HepG2 (cell line): ENCODE results near the gene SLC13A3. TPM values are rescaled to one million over a fixed set of nuclear protein-coding genes. Genes with fewer than 3 reads are reported as not detected.

Source experiments
- ATF7 ChIP-seq, 2 experiments: fragments of 450-650 bp in 1 of 2; sonication (generic) in 1 of 2; formaldehyde crosslinking in 1 of 2; IDR thresholded peaks; 2 replicates each; pipeline versions ENCODE4 v1.4.0 to v1.6.1; 2016 to 2020; ENCODE audit warnings: antibody characterized with exemption in 1 of 2, mild to moderate bottlenecking in 1 of 2, missing genetic modification reagents in 1 of 2
- ELF4 ChIP-seq: sonication (generic); formaldehyde crosslinking; IDR thresholded peaks from 2 replicates; pipeline ENCODE4 v1.5.0; 2020; ENCODE audit warnings: missing genetic modification reagents, mild to moderate bottlenecking, moderate library complexity, borderline replicate concordance
- HOXA7 ChIP-seq: sonication (generic); formaldehyde crosslinking; IDR thresholded peaks from 2 replicates; pipeline ENCODE4 v1.8.1; 2022; ENCODE audit warnings: mild to moderate bottlenecking, missing genetic modification reagents, moderate library complexity
- NFKB2 ChIP-seq: sonication (generic); formaldehyde crosslinking; IDR thresholded peaks from 2 replicates; pipeline ENCODE4 v1.4.0; 2020; ENCODE audit warnings: missing genetic modification reagents, borderline replicate concordance
- PHF21A ChIP-seq: sonication (generic); formaldehyde crosslinking; IDR thresholded peaks from 2 replicates; pipeline ENCODE4 v1.5.0; 2020; ENCODE audit warnings: mild to moderate bottlenecking, missing genetic modification reagents
- RAD51 ChIP-seq: fragments of 450-650 bp; IDR thresholded peaks from 2 replicates; pipeline ENCODE4 v1.6.1; 2016; ENCODE audit warnings: borderline replicate concordance
- SAP130 ChIP-seq: IDR thresholded peaks from 2 replicates; pipeline ENCODE4 v1.6.1; 2016; ENCODE audit warnings: low read depth
- ZNF235 ChIP-seq: sonication (generic); formaldehyde crosslinking; IDR thresholded peaks from 2 replicates; pipeline ENCODE4 v1.8.1; 2023; ENCODE audit warnings: mild to moderate bottlenecking, missing genetic modification reagents, borderline replicate concordance
- ZNF292 ChIP-seq: sonication (generic); formaldehyde crosslinking; IDR thresholded peaks from 2 replicates; pipeline ENCODE4 v1.8.1; 2022; ENCODE audit warnings: mild to moderate bottlenecking, low read depth, missing genetic modification reagents, borderline replicate concordance
- ZNF354B ChIP-seq: sonication (generic); formaldehyde crosslinking; IDR thresholded peaks from 2 replicates; pipeline ENCODE4 v1.8.0; 2022; ENCODE audit warnings: mild to moderate bottlenecking, missing genetic modification reagents
- ZNF567 ChIP-seq: sonication (generic); formaldehyde crosslinking; IDR thresholded peaks from 2 replicates; pipeline ENCODE4 v1.8.1; 2023; ENCODE audit warnings: mild to moderate bottlenecking, missing genetic modification reagents, borderline replicate concordance
- ZNF776 ChIP-seq: sonication (generic); formaldehyde crosslinking; IDR thresholded peaks from 2 replicates; pipeline ENCODE4 v1.4.0; 2020; ENCODE audit warnings: mild to moderate bottlenecking, missing genetic modification reagents
- ZNF780A ChIP-seq: sonication (generic); formaldehyde crosslinking; IDR thresholded peaks from 2 replicates; pipeline ENCODE4 v1.8.0; 2022; ENCODE audit warnings: mild to moderate bottlenecking, missing genetic modification reagents, moderate library complexity
- ZNF782 ChIP-seq: sonication (generic); formaldehyde crosslinking; IDR thresholded peaks from 2 replicates; pipeline ENCODE4 v1.4.0; 2020; ENCODE audit warnings: missing genetic modification reagents, mild to moderate bottlenecking, borderline replicate concordance
- ZNF891 ChIP-seq: sonication (generic); formaldehyde crosslinking; IDR thresholded peaks from 2 replicates; pipeline ENCODE4 v1.5.0; 2020; ENCODE audit warnings: mild to moderate bottlenecking, missing genetic modification reagents
- ZSCAN25 ChIP-seq: sonication (generic); formaldehyde crosslinking; IDR thresholded peaks from 2 replicates; pipeline ENCODE4 v1.8.0; 2022; ENCODE audit warnings: mild to moderate bottlenecking, missing genetic modification reagents
- polyA plus RNA-seq, 8 experiments: library from polyadenylated mRNA; depleted of rRNA in 3 of 8; stranded (reverse) in 7 of 8; unstranded in 1 of 8; fragments of >200 nt; fragmentation: Illumina TruSeq in 4 of 8; extraction: Trizol in 4 of 8; gene quantifications; 2 replicates each; pipeline versions ENCODE4 v1.2.1 to v1.2.3, GENCODE V29; 2011 to 2016; ENCODE audit warnings: low read depth in 4 of 8, missing spikeins in 1 of 8, mixed read lengths in 1 of 8; ENCODE audit not compliant: insufficient read depth in 1 of 8
- total RNA-seq, 5 experiments: library from RNA; depleted of rRNA; stranded (reverse); fragments of >200 nt; fragmentation: Illumina TruSeq; extraction: Trizol; gene quantifications; 2 replicates each; pipeline ENCODE4 v1.2.3, GENCODE V29; 2016; ENCODE audit warnings: low read depth in 1 of 5
- TF ChIP-seq, protein P1 (sequence below): sonication (generic); formaldehyde crosslinking; IDR thresholded peaks from 2 replicates; pipeline ENCODE4 v1.5.1; 2020; ENCODE audit warnings: mild to moderate bottlenecking, missing genetic modification reagents, moderate library complexity
- TF ChIP-seq, protein P2 (sequence below): sonication (generic); formaldehyde crosslinking; IDR thresholded peaks from 2 replicates; pipeline ENCODE4 v1.4.0; 2020; ENCODE audit warnings: mild to moderate bottlenecking, low read depth, missing genetic modification reagents
- TF ChIP-seq, protein P3 (sequence below): sonication (generic); formaldehyde crosslinking; IDR thresholded peaks from 2 replicates; pipeline ENCODE4 v1.8.1; 2023; ENCODE audit warnings: missing genetic modification reagents, inconsistent platforms, borderline replicate concordance
- TF ChIP-seq, protein P4 (sequence below): IDR thresholded peaks from 2 replicates; pipeline ENCODE4 v1.6.1; 2016; ENCODE audit warnings: missing genetic modification reagents, missing compliant biosample characterization
- TF ChIP-seq, protein P5 (sequence below): sonication (generic); formaldehyde crosslinking; IDR thresholded peaks from 2 replicates; pipeline ENCODE4 v1.4.0; 2020; ENCODE audit warnings: missing genetic modification reagents

SLC13A3 gene
- total and polyA plus RNA-seq, 2 of the 13 experiments (the other 11 are each of a cell fraction or from before 2014, with no cell fraction given) = 66.5 to 76.0 TPM

DNA sequence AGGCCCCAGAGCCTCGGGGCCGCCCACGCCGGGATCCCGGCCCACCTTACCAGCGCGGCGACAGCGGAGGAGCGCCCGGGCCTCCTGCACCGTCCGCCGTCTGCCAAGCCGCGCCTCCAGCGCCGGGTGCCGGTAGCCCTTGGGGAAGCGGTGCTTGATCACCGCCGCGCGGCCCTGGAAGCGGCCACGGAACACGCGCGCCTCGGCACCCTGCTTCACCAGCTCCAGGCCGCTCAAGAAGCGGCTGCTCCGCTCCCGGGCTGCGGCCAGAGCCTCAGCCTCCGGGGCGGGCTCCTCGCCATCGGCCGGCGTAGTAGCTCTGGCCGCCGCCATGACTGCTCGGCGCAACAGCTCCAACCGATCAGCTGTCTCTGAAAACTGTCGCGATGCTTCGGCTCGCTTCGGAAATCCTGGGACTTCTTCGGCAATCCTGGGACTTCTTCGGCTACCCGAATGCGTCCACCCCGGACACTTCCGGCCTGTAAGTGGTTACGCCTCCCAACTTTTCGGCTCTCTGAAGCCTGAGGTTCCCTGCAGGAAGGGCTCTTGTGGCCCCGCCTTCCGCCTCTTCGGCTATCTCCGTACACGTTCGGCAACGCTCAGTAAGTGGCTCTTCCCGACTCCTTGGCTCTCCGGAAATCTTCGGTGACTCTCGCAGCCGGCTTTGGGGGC lies 38.0 kb upstream of the SLC13A3 start, which contains the start of gene TP53RK (continued):
- TF ChIP-seq, protein P1, sequence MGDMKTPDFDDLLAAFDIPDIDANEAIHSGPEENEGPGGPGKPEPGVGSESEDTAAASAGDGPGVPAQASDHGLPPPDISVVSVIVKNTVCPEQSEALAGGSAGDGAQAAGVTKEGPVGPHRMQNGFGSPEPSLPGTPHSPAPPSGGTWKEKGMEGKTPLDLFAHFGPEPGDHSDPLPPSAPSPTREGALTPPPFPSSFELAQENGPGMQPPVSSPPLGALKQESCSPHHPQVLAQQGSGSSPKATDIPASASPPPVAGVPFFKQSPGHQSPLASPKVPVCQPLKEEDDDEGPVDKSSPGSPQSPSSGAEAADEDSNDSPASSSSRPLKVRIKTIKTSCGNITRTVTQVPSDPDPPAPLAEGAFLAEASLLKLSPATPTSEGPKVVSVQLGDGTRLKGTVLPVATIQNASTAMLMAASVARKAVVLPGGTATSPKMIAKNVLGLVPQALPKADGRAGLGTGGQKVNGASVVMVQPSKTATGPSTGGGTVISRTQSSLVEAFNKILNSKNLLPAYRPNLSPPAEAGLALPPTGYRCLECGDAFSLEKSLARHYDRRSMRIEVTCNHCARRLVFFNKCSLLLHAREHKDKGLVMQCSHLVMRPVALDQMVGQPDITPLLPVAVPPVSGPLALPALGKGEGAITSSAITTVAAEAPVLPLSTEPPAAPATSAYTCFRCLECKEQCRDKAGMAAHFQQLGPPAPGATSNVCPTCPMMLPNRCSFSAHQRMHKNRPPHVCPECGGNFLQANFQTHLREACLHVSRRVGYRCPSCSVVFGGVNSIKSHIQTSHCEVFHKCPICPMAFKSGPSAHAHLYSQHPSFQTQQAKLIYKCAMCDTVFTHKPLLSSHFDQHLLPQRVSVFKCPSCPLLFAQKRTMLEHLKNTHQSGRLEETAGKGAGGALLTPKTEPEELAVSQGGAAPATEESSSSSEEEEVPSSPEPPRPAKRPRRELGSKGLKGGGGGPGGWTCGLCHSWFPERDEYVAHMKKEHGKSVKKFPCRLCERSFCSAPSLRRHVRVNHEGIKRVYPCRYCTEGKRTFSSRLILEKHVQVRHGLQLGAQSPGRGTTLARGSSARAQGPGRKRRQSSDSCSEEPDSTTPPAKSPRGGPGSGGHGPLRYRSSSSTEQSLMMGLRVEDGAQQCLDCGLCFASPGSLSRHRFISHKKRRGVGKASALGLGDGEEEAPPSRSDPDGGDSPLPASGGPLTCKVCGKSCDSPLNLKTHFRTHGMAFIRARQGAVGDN (CRISPR knock-in tag) = peak; percentile 99
- peak; percentile 91 for TF ChIP-seq ZNF235 (CRISPR knock-in tag)
- TF ChIP-seq, protein P2, sequence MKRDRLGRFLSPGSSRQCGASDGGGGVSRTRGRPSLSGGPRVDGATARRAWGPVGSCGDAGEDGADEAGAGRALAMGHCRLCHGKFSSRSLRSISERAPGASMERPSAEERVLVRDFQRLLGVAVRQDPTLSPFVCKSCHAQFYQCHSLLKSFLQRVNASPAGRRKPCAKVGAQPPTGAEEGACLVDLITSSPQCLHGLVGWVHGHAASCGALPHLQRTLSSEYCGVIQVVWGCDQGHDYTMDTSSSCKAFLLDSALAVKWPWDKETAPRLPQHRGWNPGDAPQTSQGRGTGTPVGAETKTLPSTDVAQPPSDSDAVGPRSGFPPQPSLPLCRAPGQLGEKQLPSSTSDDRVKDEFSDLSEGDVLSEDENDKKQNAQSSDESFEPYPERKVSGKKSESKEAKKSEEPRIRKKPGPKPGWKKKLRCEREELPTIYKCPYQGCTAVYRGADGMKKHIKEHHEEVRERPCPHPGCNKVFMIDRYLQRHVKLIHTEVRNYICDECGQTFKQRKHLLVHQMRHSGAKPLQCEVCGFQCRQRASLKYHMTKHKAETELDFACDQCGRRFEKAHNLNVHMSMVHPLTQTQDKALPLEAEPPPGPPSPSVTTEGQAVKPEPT (CRISPR knock-in tag) = no peak
- peak; percentile 92 for TF ChIP-seq ZNF891 (CRISPR knock-in tag)
- TF ChIP-seq SAP130 (CRISPR knock-in tag) = peak; percentile 92
- TF ChIP-seq, protein P3, sequence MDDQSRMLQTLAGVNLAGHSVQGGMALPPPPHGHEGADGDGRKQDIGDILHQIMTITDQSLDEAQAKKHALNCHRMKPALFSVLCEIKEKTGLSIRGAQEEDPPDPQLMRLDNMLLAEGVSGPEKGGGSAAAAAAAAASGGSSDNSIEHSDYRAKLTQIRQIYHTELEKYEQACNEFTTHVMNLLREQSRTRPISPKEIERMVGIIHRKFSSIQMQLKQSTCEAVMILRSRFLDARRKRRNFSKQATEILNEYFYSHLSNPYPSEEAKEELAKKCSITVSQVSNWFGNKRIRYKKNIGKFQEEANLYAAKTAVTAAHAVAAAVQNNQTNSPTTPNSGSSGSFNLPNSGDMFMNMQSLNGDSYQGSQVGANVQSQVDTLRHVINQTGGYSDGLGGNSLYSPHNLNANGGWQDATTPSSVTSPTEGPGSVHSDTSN = peak; percentile 86; the same call in 1 of the 2 replicates
- TF ChIP-seq HOXA7 (CRISPR knock-in tag) = no peak
- no peak for TF ChIP-seq ZNF354B (CRISPR knock-in tag)
- peak; percentile 75; the same call in 1 of the 2 replicates for TF ChIP-seq ZNF567
- peak; percentile 81; the same call in 1 of the 2 replicates for TF ChIP-seq ZNF782
- peak; percentile 87 for TF ChIP-seq ZSCAN25
- no peak for TF ChIP-seq ATF7 (IDR thresholded peaks at IDR 0.05)
- TF ChIP-seq ATF7 (CRISPR knock-in tag; IDR thresholded peaks at IDR 0.05) = no peak; the same call in 1 of the 2 replicates
- TF ChIP-seq, protein P4, sequence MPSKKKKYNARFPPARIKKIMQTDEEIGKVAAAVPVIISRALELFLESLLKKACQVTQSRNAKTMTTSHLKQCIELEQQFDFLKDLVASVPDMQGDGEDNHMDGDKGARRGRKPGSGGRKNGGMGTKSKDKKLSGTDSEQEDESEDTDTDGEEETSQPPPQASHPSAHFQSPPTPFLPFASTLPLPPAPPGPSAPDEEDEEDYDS = peak; percentile 43; the same call in 1 of the 2 replicates
- TF ChIP-seq ZNF292 (CRISPR knock-in tag) = no peak; the same call in 1 of the 2 replicates
- no peak for TF ChIP-seq ZNF780A (CRISPR knock-in tag)
- TF ChIP-seq NFKB2 (CRISPR knock-in tag) = peak; percentile 99
- TF ChIP-seq, protein P5, sequence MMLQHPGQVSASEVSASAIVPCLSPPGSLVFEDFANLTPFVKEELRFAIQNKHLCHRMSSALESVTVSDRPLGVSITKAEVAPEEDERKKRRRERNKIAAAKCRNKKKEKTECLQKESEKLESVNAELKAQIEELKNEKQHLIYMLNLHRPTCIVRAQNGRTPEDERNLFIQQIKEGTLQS (CRISPR knock-in tag) = no peak; the same call in none of the 2 replicates
- TF ChIP-seq ZNF776 (CRISPR knock-in tag) = peak; percentile 61; the same call in 1 of the 2 replicates
- TF ChIP-seq ELF4 (CRISPR knock-in tag) = peak; percentile 62; the same call in 1 of the 2 replicates
- 0 out of 2 replicates have a peak, but pooled peaks have one; percentile 32 for TF ChIP-seq PHF21A
- no peak for TF ChIP-seq RAD51
